ENCODE results near the gene TRAPPC2L.
A peak's percentile ranks its signal among the peaks of the same experiment; 100 is the strongest.
"Not testable (repeated sequence)": the region's sequence is repeated elsewhere in the genome, so short reads cannot be mapped to it uniquely, and the experiment has no call there.

TRAPPC2L gene

DNA sequence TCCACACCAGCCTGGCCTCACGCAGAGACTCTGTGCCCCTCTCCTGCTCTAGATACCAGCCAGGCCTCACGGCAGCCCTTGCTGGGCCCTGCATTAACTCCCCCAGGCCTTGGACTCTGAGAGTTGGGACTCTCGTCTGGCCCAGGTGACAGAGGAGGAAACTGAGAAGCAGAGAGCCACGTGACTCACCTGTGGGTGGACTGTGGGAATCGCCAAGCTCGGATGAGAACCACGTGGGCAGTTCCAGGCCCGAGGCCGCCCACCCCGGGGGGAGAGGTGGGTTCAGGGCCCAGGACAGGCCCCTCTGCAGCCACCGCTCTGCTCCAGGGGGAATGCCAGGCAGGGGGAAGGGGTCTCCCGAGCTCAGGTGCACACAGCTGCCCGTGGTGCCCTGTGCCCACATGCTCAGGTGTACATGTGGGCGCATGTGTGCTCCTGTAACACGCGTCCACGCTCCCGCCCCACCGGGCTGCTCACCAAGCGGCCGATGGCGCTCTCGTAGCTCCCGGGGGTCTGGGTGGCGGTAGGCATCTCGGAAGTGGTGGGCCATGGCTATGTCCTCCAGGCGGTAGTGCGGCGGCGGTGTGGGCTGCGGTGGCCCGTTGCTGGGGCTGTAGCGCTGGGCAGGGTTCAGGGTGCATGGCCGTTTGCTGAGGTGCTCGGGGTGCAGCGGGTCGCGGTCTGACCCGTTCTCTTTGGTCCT is 27.8 kb downstream of the TRAPPC2L start:
- no peak overlapping the region for H3K4me3 ChIP-seq
- no peak overlapping the region for H3K27ac ChIP-seq

DNA sequence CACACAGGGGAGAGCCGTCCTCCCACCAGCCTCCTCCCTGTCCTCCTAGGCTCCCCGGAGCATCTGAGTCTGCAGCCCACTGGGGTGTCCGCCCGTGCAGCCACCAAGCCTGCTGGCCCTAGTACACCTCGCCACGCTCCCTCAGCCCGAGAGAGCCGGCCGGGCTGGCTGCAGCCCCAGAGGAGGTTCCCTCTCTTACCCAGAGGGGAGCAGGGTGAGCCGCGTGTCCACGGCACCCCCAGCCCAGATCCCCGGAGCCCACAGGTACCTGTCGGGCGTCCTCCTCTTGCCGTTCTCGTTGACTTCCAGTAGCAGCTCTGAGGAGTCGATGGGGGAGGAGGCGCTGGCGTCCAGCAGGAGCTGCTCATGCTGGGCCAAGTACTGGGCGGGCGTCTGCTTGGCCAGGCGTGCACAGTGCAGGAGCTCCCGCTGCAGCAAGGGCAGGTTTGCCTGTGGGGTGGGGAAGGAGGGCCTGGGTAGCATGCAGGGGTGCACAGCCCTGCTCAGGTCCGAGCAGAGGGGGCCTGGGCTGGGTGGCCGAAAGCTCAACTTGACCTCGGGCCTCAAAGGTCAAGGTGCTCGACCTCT is 28.9 kb downstream of the TRAPPC2L start:
- Histone ChIP-seq H3K4me3 (no peak overlapping the region), H3K27ac (peak overlapping the region in 2 of 21 experiments; percentile 36 to 50)

DNA sequence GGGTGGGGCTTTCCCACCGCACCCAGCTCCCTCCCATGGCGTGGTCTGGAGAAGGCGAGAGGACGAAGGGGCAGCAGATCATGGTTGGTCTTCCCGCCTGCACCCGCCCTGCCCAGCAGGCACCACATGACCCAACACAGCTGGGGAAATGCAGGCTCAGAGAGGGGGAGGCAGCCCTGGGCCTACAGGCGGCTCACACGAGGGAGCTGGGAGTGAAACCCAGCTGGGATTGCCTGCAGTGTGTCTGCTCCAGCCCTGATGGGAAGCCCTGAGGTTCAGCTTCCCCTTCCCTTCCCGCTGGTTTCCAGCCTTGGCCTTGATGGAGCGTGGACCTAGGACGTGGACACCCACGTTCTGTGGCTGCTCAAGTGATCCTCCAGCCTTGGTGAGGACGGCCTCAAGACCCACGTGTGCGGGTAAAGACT is 29.5 kb downstream of the TRAPPC2L start:
- H3K27ac ChIP-seq: peak overlapping the region in 7 of 21 experiments; percentile 16 to 55 (median 36)
- no peak overlapping the region for H3K4me3 ChIP-seq

DNA sequence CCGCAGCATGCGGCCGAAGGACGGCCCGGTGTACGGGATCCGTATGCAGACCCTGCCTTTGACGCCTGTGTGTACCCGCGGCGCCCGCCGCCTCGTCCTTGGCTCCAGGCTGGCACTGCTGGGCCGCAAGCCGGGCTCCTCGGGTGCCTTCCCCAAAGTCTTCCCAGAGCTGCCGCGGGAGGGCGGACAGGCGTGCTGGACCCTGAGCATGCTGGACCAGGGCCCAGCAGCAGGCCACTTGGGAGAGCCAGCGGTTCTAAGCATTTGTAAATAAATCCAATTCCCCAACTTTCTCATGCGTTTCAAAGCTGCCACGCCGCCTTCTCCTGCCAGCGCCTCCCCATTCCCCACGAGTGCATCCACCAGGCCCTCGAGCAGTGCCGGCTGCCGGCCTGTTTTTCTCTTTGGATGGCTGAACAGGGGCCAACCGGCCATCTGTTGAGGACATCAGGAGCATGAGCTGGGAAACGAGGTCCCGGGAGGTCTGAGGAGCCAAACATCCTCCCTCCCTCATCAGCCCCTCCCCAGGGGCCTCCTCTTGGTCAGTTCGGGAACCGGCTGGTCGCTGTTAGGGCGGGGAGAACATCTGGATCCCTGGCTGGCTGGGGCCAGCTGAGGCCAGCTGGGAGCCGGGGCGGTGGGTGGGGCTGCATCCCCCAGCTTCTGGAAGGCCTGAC is 30.1 kb downstream of the TRAPPC2L start:
- Histone ChIP-seq H3K27ac (peak overlapping the region in 9 of 21 experiments; percentile 16 to 68 (median 41)), H3K4me3 (no peak overlapping the region)

DNA sequence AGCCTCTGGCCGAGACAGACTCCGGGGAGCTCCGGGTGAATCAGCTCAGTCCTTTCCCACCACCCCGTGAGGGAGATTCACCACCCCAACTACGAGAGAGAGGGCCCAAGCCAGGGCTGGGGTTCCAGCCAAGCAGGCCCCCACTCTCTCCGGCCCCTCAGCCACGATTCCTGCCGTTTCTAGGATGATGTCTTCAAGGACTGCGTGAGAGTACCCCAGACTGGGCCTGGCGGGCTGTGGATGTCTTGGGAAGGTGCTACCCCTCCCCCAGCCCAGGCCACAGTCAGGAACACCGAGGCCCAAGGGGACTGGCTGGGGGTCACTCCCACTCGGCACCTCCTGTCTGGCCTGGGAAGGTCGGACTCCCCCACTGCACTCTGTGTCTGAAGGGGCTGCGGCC is 31.1 kb downstream of the TRAPPC2L start:
- Histone ChIP-seq H3K4me3 (no peak overlapping the region), H3K27ac (peak overlapping the region in 15 of 21 experiments; percentile 2 to 68 (median 34))

DNA sequence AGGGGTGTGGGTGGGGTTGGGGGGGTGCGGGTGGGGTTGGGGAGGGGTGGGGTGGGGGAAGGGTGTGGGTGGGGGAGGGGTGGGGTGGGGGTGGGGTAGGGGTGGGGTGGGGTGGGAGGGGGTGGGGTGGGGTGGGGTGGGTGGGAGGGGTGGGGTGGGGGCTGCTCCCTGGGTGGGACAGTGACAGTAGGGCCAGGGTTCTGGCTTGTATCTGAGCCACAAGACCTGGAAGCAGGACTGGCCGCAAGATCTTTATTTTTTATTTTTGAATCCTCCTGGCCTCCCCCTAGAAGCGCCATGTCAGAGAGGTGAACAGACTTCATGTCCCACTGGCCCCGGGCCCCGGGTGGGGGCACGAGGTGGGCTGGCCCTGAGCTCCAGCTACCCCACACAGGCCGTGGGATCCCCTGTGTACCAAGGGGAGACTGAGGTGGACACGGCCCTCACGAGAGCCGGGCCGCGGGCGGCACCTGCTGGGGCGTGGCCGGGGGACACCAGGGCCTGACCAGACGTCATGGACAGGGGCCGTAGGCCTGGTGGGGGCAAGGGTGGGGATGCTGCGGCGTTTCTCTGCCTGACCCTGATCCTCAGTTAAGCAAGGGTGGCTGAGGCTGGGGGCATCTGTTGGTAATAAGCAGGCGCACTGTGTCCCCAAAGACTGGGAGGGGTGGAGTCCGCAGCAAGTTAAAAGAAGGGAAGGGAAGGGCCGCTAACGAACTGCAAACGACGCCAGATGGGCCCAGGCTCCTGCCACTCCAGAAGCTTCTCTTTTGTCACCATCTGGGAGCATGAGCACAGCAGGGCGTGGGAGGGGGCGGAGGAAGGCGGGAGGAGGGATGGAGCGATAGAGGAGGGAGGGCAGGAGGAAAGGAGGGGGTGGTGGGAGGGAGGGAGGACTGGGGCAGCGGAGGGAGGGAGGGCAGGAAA is 31.8 kb downstream of the TRAPPC2L start:
- Histone ChIP-seq H3K27ac (peak overlapping the region in 4 of 21 experiments; percentile 39 to 68 (median 49)), H3K4me3 (no peak overlapping the region)

DNA sequence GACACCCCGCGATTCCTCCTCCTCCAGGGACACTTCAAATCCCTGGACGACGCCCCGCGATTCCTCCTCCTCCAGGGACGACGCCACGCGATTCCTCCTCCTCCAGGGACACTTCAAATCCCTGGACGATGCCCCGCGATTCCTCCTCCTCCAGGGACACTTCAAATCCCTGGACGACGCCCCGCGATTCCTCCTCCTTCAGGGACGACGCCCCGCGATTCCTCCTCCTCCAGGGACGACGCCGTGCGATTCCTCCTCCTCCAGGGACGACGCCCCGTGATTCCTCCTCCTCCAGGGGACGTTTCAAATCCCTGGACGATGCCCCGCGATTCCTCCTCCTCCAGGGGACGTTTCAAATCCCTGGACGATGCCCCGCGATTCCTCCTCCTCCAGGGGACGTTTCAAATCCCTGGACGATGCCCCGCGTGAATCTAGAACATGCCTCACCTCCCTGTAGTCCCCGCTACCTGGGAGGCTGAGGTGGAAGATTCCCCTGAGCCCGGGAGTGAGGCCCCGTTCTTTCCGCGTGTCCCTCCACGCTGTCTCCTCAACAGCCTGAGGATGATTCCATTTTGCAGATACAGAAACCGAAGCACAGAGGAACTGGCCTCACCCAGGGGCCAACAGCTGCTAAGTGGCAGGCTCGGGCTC is 32.9 kb downstream of the TRAPPC2L start:
- H3K4me3 ChIP-seq, H3K27ac ChIP-seq: not testable (repeated sequence)

DNA sequence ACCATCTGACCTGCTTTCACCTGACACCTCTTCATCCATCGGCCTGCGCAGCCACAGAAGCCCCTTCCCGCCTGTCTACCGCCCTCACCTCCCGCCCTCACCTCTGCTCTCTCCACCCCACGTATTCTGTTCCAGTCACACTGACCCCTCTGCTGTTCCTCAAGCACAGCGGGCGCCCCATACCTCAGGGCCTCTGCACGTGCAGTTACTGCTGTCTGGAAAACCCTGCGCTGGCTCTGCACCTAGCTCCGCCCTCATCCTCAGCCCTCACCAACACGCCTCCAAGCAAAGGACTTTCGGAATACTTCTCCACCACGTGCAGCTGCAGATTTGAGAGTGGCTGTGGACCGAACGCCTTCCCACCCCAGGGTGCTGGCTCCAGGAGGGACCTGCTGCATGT is 34.2 kb downstream of the TRAPPC2L start:
- no peak overlapping the region for H3K4me3 ChIP-seq
- no peak overlapping the region for H3K27ac ChIP-seq

DNA sequence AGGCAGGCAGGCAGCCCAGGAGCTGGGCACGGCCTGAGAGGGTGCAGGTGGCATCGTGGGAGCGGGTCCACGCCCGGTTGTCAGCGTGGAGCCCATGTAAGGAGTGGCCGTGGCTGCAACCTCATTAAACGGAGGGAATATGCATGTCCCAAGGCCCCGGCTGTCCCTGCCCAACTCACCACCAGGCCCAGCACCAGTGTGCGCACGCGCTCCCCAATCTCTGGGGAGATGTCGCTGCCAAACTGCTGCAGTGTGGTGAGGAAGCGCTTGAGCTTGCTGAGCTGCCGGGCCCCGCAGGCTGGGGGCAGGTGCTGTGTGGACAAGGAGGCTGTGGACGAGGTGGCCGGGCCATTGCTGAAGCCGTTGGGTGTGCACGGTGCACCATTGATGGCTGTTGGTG is 35.1 kb downstream of the TRAPPC2L start:
- H3K27ac ChIP-seq: no peak overlapping the region
- no peak overlapping the region for H3K4me3 ChIP-seq

DNA sequence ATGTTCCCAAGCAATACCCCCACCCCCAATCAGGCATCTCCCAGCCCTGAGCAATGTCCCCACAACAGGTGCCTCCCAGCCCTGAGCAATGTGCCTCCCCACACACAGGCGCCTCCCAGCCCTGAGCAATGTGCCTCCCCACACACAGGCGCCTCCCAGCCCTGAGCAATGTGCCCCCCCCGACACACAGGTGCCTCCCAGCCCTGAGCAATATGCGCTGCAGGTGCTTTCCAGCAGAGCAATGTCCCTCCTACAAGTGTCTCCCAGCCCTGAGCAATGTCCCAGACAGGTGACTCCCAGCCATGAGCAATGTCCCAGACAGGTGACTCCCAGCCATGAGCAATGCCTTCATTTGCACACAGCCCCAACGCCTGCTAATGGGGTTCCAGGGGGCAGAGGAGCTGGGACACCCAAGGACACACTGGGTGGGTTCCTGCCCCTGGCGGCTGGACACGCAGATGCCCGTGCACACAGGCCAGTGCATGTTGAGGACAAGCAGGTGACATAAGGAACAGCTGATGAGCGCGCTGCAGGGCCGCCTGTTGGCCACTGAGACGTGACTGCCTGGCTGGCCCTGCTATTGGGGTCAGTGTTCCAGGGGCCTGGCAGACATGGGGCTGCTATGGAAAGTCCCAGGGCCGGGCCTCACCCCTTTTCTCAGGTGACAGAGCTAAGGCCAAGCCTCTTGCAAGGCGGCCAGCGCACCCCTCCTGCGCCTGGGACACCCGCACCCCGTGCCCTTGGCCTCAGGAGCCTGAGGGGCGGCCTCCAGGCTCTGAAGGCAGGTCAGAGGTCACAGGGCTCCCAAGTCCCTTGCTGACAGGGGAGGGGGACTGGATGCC is 36.4 kb downstream of the TRAPPC2L start:
- Histone ChIP-seq H3K4me3 (no peak overlapping the region), H3K27ac (no peak overlapping the region)

DNA sequence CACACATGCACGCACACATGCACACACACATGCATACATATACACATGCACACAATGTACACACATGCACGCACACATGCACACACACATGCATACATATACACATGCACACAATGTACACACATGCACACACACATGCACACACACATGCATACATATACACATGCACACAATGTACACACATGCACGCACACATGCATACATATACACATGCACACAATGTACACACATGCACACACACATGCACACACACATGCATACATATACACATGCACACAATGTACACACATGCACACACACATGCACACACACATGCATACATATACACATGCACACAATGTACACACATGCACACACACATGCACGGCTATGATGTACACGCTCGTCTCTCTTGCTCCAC is 37.3 kb downstream of the TRAPPC2L start:
- not testable (repeated sequence) for H3K27ac ChIP-seq, H3K4me3 ChIP-seq

DNA sequence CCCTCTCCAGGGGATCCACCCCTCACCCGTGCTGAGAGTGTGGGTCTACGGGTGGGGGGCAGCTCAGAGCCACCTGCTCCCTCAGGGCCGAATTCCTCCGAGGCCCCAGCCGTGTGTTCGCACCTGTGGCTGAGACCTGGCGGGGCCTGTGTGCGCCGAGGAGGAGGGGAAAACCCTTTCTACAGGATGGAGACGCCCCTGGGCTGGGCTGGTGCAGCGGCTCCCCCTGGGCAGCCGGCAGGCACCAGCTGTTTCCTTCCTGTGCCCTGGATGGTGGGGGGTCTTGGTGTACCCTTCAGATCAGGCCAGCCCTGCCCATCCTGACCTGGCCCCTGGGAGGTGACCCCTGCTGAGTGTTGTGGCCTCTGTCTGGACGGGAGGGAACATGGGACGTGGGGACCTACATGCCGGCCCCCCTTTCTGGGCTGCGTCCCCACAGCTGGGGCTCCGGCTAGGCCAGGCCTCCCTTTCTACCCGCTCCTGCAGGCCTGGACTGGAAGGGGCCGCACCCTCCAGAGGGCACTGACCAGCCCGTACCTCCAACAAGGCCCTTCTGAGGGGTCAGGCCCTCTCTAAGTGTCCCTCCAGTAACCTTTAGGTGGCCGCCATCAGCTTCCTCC is 37.9 kb downstream of the TRAPPC2L start:
- Histone ChIP-seq H3K27ac (no peak overlapping the region), H3K4me3 (no peak overlapping the region)

DNA sequence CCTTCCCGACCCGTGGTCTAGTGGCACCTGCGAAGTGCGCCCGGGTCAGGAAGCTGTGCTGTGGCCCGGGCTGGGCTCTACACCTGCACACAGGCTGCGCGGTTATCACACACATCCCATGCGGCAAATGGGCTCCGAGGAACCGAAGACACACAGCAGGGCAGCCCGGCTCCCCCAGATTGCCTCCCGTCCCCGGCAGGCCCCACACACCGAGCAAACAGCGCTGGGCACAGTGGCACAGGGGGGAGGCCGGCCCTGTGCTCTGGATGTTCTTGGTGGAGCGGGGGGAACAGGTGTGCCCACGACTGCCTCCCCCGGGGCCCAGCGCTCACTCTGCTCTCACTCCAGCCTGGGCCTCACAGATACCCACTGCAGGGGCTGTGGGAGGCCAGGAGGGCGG is 38.4 kb downstream of the TRAPPC2L start:
- Histone ChIP-seq H3K27ac (no peak overlapping the region), H3K4me3 (no peak overlapping the region)

DNA sequence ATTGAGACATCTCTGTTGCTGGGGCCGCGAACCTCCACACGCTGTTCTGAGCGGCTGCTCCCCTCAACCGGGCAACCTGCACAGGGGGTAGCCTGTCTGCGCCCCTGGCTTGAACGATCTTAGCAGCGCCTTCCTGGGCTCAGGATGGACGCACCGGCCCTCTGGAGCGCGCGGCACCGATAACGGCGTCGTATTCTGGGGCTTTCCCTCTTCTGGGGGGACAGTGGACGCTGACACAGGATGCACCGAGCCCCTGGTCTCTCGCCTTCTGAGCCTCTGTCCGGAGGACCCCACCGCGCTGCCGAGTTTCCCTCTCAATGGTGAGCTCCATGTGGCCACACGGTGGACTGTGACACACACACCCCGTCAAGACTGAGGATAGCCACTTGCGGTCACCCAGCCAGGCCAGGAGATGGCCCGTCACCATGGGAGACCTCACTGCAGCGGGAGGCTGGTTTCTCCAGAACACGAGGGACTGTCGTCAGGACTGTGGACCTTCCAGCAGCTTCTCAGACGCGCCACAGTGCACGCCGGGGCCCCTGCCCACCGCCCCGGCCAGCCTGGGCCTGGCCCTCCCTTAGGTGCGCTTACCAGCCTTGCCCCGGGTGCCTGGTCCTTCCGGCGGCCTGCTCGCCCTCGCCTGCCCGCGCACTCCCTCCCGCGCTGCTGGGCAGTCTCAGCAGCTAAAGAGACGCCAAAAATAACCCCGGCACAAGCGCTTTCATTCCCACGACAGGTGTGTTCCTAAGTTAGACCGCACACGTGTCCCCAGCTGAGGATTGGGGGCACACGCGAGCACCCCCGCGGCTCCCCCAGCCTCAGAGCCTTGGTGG is 39.5 kb downstream of the TRAPPC2L start:
- Histone ChIP-seq H3K4me3 (no peak overlapping the region), H3K27ac (no peak overlapping the region)

DNA sequence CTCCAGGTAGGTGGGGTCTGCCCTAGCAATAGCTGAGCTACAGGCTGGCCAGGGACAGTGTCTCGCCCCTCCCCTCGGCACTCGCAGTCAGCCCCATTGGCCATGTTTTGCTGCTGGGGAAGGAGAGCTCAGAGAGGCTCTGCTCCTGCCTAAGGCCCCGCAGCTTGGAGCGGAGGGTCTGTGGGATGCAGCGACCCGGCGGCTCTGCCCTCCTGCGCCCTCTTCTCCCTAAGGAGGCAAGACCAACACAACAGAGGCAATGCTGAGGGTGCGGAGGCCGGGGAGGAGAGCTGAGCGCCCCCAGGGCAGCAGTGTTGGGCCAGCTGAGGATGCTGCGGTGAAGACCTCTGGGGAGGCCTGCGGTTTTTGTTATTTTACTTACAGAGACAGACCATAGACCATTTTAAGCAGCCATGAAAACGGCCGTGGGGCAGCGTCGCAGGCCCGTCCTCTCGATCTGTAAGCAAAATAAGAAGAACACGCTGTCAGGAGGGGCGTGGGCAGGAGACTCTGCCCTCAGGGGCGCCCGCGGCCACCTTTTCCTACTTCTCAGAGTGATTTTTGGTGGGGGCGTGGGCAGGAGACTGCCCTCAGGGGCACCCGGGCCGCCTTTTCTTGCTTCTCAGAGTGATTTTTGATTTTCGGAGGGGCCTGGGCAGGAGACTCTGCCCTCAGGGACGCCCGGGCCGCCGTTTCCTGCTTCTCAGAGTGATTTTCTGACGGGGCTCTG is 40.9 kb downstream of the TRAPPC2L start:
- Histone ChIP-seq H3K27ac (no peak overlapping the region), H3K4me3 (no peak overlapping the region)

DNA sequence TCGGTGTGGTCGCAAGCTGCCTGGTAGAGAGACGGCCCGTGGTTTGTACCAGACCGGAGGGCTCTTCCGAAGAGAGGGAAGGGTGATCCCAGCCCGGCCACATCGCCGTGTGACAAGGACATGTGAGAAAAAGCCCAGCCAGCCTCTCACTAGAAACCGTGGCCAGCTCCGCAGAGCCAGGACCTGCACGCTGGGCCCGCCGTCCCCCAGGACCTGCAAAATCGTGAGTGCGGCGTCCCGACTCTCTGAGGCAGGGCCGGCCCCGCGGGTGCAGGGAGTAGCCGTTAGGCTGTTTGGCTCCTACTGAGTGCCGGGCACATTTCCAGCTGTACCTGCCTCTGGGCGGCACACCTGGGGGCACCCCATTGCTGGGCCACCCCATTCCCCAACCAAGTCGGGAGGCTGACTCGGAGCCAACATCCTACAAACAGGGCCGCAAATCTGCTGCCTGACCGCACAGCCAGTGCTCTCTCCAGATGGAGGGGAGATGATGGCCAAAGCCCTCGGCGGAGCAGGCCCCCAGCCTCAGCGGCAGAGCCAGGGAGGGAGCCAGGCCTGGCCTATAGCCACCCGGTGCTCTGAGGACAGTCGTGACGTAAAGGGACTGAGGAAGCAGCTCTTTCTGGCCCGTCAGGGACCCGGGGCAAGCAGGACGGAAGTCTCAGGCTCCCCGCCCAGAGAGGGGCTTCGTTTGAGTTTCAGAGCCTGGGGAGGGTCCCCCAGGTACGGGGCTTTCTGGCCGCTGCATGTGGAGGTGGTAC is 43.2 kb downstream of the TRAPPC2L start:
- Histone ChIP-seq H3K4me3 (no peak overlapping the region), H3K27ac (no peak overlapping the region)

All from skin epidermis (tissue), 12 donors.